K562 (cell line): ENCODE results near the gene PRRC2B. TPM values are rescaled to one million over a fixed set of nuclear protein-coding genes. Genes with fewer than 3 reads are reported as not detected.
A peak's percentile ranks its signal among the peaks of the same experiment; 100 is the strongest.

Source experiments
- ATAC-seq: fragments of 200-7000 bp; cut with Tn5 transposase; 3 replicates; pipeline ENCODE4 v1.9.1; 2020; ENCODE audit warnings: moderate library complexity
- Bru-seq: library from RNA; stranded (reverse); fragments of 400-500 nt; gene quantifications from one replicate; lab custom pipeline; 2021; lab: Mats Ljungman, UMichigan
- BruChase-seq, 2 experiments: library from RNA; stranded (reverse); fragments of 400-500 nt; gene quantifications; one replicate each; lab custom pipeline; 2021; lab: Mats Ljungman, UMichigan
- BruUV-seq: library from RNA; stranded (reverse); fragments of 400-500 nt; replicated peaks from 2 replicates; lab custom pipeline; 2021; lab: Mats Ljungman, UMichigan
- CTCF ChIA-PET: fragments of 300-600 bp; formaldehyde crosslinking; extraction: SDS; loops from one replicate; lab custom pipeline; 2021; ENCODE audit warnings: low intra/inter-chr PET ratio; lab: Yijun Ruan, JAX
- POLR2A ChIA-PET: fragments of 300-600, 350-650 bp; sonication (Branson Sonifier 250); formaldehyde crosslinking; extraction: SDS; loops from one replicate; lab custom pipeline; 2021; ENCODE audit warnings: antibody characterized with exemption, inconsistent platforms; lab: Yijun Ruan, JAX
- DNase-seq, 4 experiments: peaks; one replicate each; pipeline versions ENCODE4 v3.0.0 to v3.0.0-alpha.2; 2011 to 2018; ENCODE audit warnings: low spot score in 3 of 4, mixed read lengths in 3 of 4; ENCODE audit errors: extremely low read depth in 1 of 4
- FAIRE-seq: peaks from 2 replicates; lab custom pipeline; 2011; peaks lifted over from hg19 to GRCh38; lab: Jason Lieb, UNC
- H2AFZ ChIP-seq: 2 replicates; pipeline ENCODE4 v1.6.0; 2011; ENCODE audit warnings: low read depth, low read length, control low read depth, inconsistent platforms
- H3K27ac ChIP-seq: fragments of 200-600 bp; 3 replicates; pipeline ENCODE4 v1.8.0; 2011; ENCODE audit warnings: low read depth, mild to moderate bottlenecking, control low read depth, inconsistent platforms, low read length, moderate library complexity, mixed read lengths; ENCODE audit errors: extremely low read depth
- H3K27me3 ChIP-seq, 2 experiments: fragments of 300-600 bp in 1 of 2; 2 replicates in 1 of 2; 3 replicates in 1 of 2; pipeline versions ENCODE4 v1.6.0 to v1.8.0; 2011; ENCODE audit warnings: inconsistent platforms in 2 of 2, low read length in 2 of 2, mild to moderate bottlenecking in 1 of 2, mixed read lengths in 1 of 2, moderate library complexity in 1 of 2; ENCODE audit not compliant: control insufficient read depth in 2 of 2, insufficient read depth in 2 of 2
- H3K36me3 ChIP-seq: fragments of 300-600 bp; 3 replicates; pipeline ENCODE4 v1.8.0; 2011; ENCODE audit warnings: mild to moderate bottlenecking, low read length, inconsistent platforms; ENCODE audit not compliant: control insufficient read depth, insufficient read depth
- H3K4me1 ChIP-seq, 2 experiments: fragments of 200-600 bp in 1 of 2; replicated peaks in 1 of 2; 2 replicates in 1 of 2; 3 replicates in 1 of 2; pipeline versions ENCODE4 v1.5.1 to v1.8.0; 2011; ENCODE audit warnings: inconsistent platforms in 2 of 2, low read length in 2 of 2, mild to moderate bottlenecking in 1 of 2, mixed read lengths in 1 of 2, moderate library complexity in 1 of 2; ENCODE audit not compliant: control insufficient read depth in 2 of 2, insufficient read depth in 2 of 2
- H3K4me2 ChIP-seq: 2 replicates; pipeline ENCODE4 v1.6.1; 2011; ENCODE audit warnings: low read length, control low read depth, inconsistent platforms, mixed read lengths; ENCODE audit not compliant: insufficient read depth
- H3K4me3 ChIP-seq: fragments of 200-600 bp; sonication (generic), shearing (Covaris generic); 2 replicates; pipeline ENCODE4 v1.5.1; 2016; ENCODE audit warnings: control low read depth, inconsistent platforms
- H3K79me2 ChIP-seq: fragments of 200-600 bp; 3 replicates; pipeline ENCODE4 v1.8.0; 2011; ENCODE audit warnings: low read length, inconsistent platforms; ENCODE audit not compliant: control insufficient read depth, insufficient read depth
- H3K9ac ChIP-seq, 2 experiments: 2 replicates each; pipeline versions ENCODE4 v1.6.0 to v1.6.1; 2011; ENCODE audit warnings: low read depth in 2 of 2, low read length in 2 of 2, control low read depth in 1 of 2, inconsistent platforms in 1 of 2, mild to moderate bottlenecking in 1 of 2, mixed read lengths in 1 of 2; ENCODE audit not compliant: insufficient read depth in 1 of 2
- H3K9me1 ChIP-seq: one replicate; pipeline ENCODE4 v1.6.0; 2011; ENCODE audit warnings: inconsistent platforms, mild to moderate bottlenecking, low read length, moderate library complexity; ENCODE audit not compliant: control insufficient read depth, insufficient read depth
- H3K9me3 ChIP-seq: replicated peaks from 2 replicates; pipeline ENCODE4 v1.5.1; 2011; ENCODE audit warnings: low read depth, low read length, inconsistent platforms; ENCODE audit not compliant: control insufficient read depth, insufficient read depth
- H4K20me1 ChIP-seq: replicated peaks from 2 replicates; pipeline ENCODE4 v1.6.1; 2011; ENCODE audit warnings: low read length, inconsistent platforms, mixed read lengths; ENCODE audit not compliant: control insufficient read depth, insufficient read depth
- ETV5 ChIP-seq: sonication (generic); formaldehyde crosslinking; IDR thresholded peaks from 2 replicates; pipeline ENCODE4 v1.4.0; 2020; ENCODE audit warnings: low read depth, mild to moderate bottlenecking, missing genetic modification reagents
- FOXK2 ChIP-seq, 2 experiments: fragments of 450-650 bp; IDR thresholded peaks in 1 of 2; conservative IDR thresholded peaks in 1 of 2; 2 replicates each; pipeline ENCODE4 v1.6.1; 2016; ENCODE audit warnings: low read depth in 2 of 2, mild to moderate bottlenecking in 1 of 2
- GABPA ChIP-seq: fragments of 200-800 bp; sonication (Bioruptor generic); conservative IDR thresholded peaks from 2 replicates; pipeline ENCODE4 v1.6.1; 2016; ENCODE audit warnings: low read depth, missing genetic modification characterization, missing compliant biosample characterization
- GTF2E2 ChIP-seq: fragments of 200-800 bp; sonication (Bioruptor generic); IDR thresholded peaks from 2 replicates; pipeline ENCODE4 v1.6.1; 2016; ENCODE audit warnings: missing genetic modification characterization, missing compliant biosample characterization
- KDM1A ChIP-seq, 2 experiments: fragments of 450-650 bp; IDR thresholded peaks; 2 replicates each; pipeline ENCODE4 v1.6.1; 2016; ENCODE audit warnings: mild to moderate bottlenecking in 2 of 2
- MAZ ChIP-seq, 2 experiments: fragments of 450-650 bp in 1 of 2; sonication (generic) in 1 of 2; formaldehyde crosslinking; IDR thresholded peaks in 1 of 2; conservative IDR thresholded peaks in 1 of 2; 2 replicates each; pipeline versions ENCODE4 v1.4.0 to v1.5.0; 2020; ENCODE audit warnings: mild to moderate bottlenecking in 1 of 2, missing genetic modification reagents in 1 of 2
- PURB ChIP-seq: sonication (generic); formaldehyde crosslinking; IDR thresholded peaks from 2 replicates; pipeline ENCODE4 v1.9.0; 2021; ENCODE audit warnings: low read depth, mild to moderate bottlenecking, missing genetic modification reagents
- SRSF3 ChIP-seq: fragments of 200-400 bp; formaldehyde crosslinking; IDR thresholded peaks from 2 replicates; pipeline ENCODE4 v1.6.1; 2016; ENCODE audit warnings: mild to moderate bottlenecking, low read length, moderate library complexity; ENCODE audit not compliant: insufficient read depth
- TGIF2 ChIP-seq: sonication (generic); formaldehyde crosslinking; IDR thresholded peaks from 2 replicates; pipeline ENCODE4 v1.8.1; 2022; ENCODE audit warnings: mild to moderate bottlenecking, missing genetic modification reagents, moderate library complexity
- ZNF644 ChIP-seq: fragments of 200-800 bp; sonication (Bioruptor generic); IDR thresholded peaks from 2 replicates; pipeline ENCODE4 v1.6.1; 2016; ENCODE audit warnings: low read depth, missing genetic modification characterization, missing compliant biosample characterization
- WGBS: fragments of 100-300 bp; shearing (Covaris generic); methylation state at CpG from one replicate; pipeline ENCODE4 v1.1.6; 2016; ENCODE audit warnings: low coverage, mixed read lengths; ENCODE audit not compliant: insufficient coverage; ENCODE audit errors: missing lambda C conversion rate; 5-methylcytosine and 5-hydroxymethylcytosine counted together
- in situ Hi-C: fragments of 300-500 bp; cut with MboI; formaldehyde crosslinking; loops from 4 replicates; pipeline ENCODE4 v1.15.0; 2018; ENCODE audit warnings: inconsistent platforms, mixed read lengths
- intact Hi-C: fragments of 100-400 bp; cut with micrococcal nuclease; formaldehyde crosslinking; loops from 2 replicates; pipeline ENCODE4 v1.14.2; 2022
- long read RNA-seq, 3 experiments: library from polyadenylated mRNA in 2 of 3; library from RNA in 1 of 3; unstranded in 2 of 3; stranded (forward) in 1 of 3; transcript quantifications; one replicate each; pipeline ENCODE4 v2.0.0, GENCODE V29; 2019 to 2022
- polyA minus RNA-seq, 3 experiments: library from RNA; depleted of rRNA, polyadenylated mRNA; stranded (reverse); fragments of >200 nt; gene quantifications; 2 replicates each; pipeline ENCODE4 v1.2.3, GENCODE V29; 2011
- polyA plus RNA-seq, 8 experiments: library from polyadenylated mRNA; depleted of rRNA in 4 of 8; stranded (reverse) in 5 of 8; unstranded in 3 of 8; fragments of >200 nt; fragmentation: Nextera tagmentation in 2 of 8; fragmentation: Illumina TruSeq in 1 of 8; extraction: Ambion mirVana in 2 of 8; extraction: Trizol in 1 of 8; gene quantifications; 2 replicates each; pipeline versions ENCODE4 v1.2.1 to v1.2.3, GENCODE V29; 2011 to 2014; ENCODE audit warnings: inconsistent platforms in 1 of 8, missing spikeins in 1 of 8
- total RNA-seq, 7 experiments: library from RNA; depleted of rRNA in 6 of 7; stranded (reverse); fragments of >200 nt in 6 of 7; fragmentation: Illumina TruSeq in 2 of 7; extraction: Trizol in 2 of 7; gene quantifications; 2 replicates each; pipeline versions ENCODE4 v1.2.1 to v1.2.3, GENCODE V29; 2011 to 2021; ENCODE audit warnings: low replicate concordance in 1 of 7
- TF ChIP-seq, protein P1 (sequence below): fragments of 250-450 bp; sonication (Bioruptor Pico); IDR thresholded peaks from 2 replicates; pipeline ENCODE4 v1.4.0; 2020; ENCODE audit warnings: mild to moderate bottlenecking

PRRC2B gene
- 283 and 387 TPM in 2 replicates for total RNA-seq (2011; cell fraction: chromatin; rRNA removed; ENCODE audit: low replicate concordance)
- total RNA-seq (2011; cell fraction: nucleolus; rRNA removed), result 121 and 133 TPM in 2 replicates
- total RNA-seq (2011; cell fraction: nucleoplasm; rRNA removed), result 150 and 188 TPM in 2 replicates
- total RNA-seq (2014; rRNA removed), result 30.9 and 31.7 TPM in 2 replicates
- 31.7 and 32.1 TPM in 2 replicates for total RNA-seq (2014; rRNA removed; fragmentation: Illumina TruSeq; extraction: Trizol)
- 24.6 and 24.7 TPM in 2 replicates for total RNA-seq (2015; rRNA removed; fragmentation: Illumina TruSeq; extraction: Trizol)
- 125 and 126 TPM in 2 replicates for total RNA-seq (2021)
- polyA plus RNA-seq (2011; rRNA removed), result 20.1 and 25.4 TPM in 2 replicates
- polyA plus RNA-seq (2011; cell fraction: cytosol; rRNA removed), result 16.5 and 20.1 TPM in 2 replicates
- 66.4 and 83.2 TPM in 2 replicates for polyA plus RNA-seq (2011; cell fraction: nucleus; rRNA removed)
- polyA plus RNA-seq (2012), result 56.0 and 68.0 TPM in 2 replicates
- 51.4 and 64.0 TPM in 2 replicates for polyA plus RNA-seq (2014; fragmentation: Illumina TruSeq; extraction: Trizol)
- polyA plus RNA-seq (2014; fragmentation: Nextera tagmentation; extraction: Ambion mirVana), result under 1 TPM; 0.34 to 0.77 TPM
- 33.7 and 37.5 TPM in 2 replicates for polyA plus RNA-seq (2014; rRNA removed)
- 49.8 and 53.3 TPM in 2 replicates for polyA minus RNA-seq (2011; rRNA and poly(A)+ RNA removed)
- polyA minus RNA-seq (2011; cell fraction: cytosol; rRNA and poly(A)+ RNA removed), result 36.5 and 47.7 TPM in 2 replicates
- polyA minus RNA-seq (2011; cell fraction: nucleus; rRNA and poly(A)+ RNA removed), result 26.8 and 39.9 TPM in 2 replicates
- percentile 88 among the genes with signal in this experiment for Bru-seq, nascent RNA
- percentile 90 among the genes with signal in this experiment for BruChase-seq, experiment 1, labeled RNA remaining after a 2-hour chase
- BruChase-seq, experiment 2, labeled RNA remaining after a 6-hour chase, result percentile 91 among the genes with signal in this experiment
- long read RNA-seq, experiment 1, full-length matches to known transcripts, result 6 of 107 reads
- long read RNA-seq, experiment 1, partial matches to known transcripts, result 28 of 107 reads
- long read RNA-seq, experiment 1, other reads (novel, unspliced or antisense), result 73 of 107 reads
- long read RNA-seq, experiment 2, full-length matches to known transcripts, result 5 of 62 reads
- long read RNA-seq, experiment 2, partial matches to known transcripts, result 42 of 62 reads
- long read RNA-seq, experiment 2, other reads (novel, unspliced or antisense), result 15 of 62 reads
- long read RNA-seq, experiment 3, partial matches to known transcripts, result 1 of 8 reads
- long read RNA-seq, experiment 3, other reads (novel, unspliced or antisense), result 6 of 8 reads

DNA sequence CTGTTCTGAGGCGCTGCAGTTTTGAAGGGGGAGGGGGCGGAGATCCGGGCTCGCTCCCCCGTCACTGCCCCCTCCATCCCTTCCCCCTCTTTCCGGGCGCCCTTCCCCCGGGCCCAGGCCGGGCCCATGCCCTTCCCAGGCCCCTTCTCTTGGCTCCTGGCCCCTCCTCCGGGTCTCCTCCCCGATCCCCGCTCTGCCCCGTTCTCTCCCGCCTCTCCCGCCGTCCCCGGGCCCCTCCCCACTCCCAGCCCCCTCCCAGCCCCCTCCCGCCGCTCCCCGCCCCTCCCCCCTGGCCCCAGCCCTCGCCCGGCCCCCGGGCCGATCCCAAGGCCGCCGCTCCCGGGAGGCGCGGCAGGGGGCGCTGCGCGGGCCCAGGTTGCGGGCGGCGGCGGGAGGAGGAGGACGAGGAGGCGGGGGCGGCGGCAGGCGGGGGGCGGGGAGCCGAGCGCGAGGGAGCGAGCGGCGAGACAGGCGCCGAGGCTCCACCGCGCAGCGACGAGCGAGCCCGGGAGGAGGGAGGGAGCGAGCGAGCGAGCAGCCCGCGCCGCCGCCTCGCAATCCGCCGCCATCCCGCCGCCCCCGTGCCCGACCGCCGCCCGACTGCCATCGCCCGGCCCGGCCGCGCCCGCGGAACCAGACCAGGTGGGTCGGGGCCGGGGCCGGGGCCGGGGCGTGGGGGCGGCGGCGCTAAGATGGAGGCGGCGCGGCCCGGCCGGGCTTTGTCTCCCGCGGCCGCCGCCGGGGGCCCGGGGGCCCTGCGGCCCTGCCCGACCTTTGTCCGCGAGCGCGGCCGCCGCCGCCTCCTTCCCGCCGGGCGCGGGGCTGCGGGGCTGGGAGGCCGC, at the start of gene PRRC2B:
PRRC2B (plus strand) TSS at position 465 of the 842 bp plus-strand sequence. CDS start 36,059 bp downstream, outside the sequence.
- Histone ChIP-seq H3K9ac (peak within 1 kb of the TSS; percentile 78 to 90), H3K27ac (peak within 1 kb of the TSS; percentile 89), H3K36me3 (peaks cover 27% of the 10 kb centered on the region), H3K79me2 (peaks cover 46% of the 10 kb centered on the region), H3K4me3 (peak within 1 kb of the TSS; percentile 96), H3K4me2 (peak within 1 kb of the TSS; percentile 89), H3K9me3 (no peaks in the 10 kb centered on the region), H3K9me1 (peaks cover 11% of the 10 kb centered on the region), H2AFZ (peak within 1 kb of the TSS; percentile 82), H4K20me1 (peaks cover 39% of the 10 kb centered on the region), H3K27me3 (no peaks in the 10 kb centered on the region), H3K4me1 (peaks cover 26 to 33% of the 10 kb centered on the region in 2 experiments)
- DNase-seq, result peak; percentile 90 to 96 (median 96)
- FAIRE-seq, result no peak
- in situ Hi-C loops, result no loop called here
- WGBS, result 0% methylated on average over 17 of the region's 114 CpGs
- intact Hi-C loops, result no loop called here
- ATAC-seq, result peak; percentile 78
- ChIA-PET CTCF (interaction anchor here (0.7 kb wide), 1 partner anchor 559 kb away, joined by 3 read pairs; no protein-coding TSS in a partner anchor), POLR2A (interaction anchor here (1.4 kb wide), 1 partner anchor 9 kb away, joined by 4 read pairs; no protein-coding TSS in a partner anchor)
- no TSS peak for BruUV-seq
- TF ChIP-seq TGIF2 (CRISPR knock-in tag) (no peak), PURB (CRISPR knock-in tag) (no peak), MAZ (CRISPR knock-in tag; conservative IDR thresholded peaks at IDR 0.05 in 1 of 2, IDR thresholded peaks at IDR 0.05 in 1 of 2) (peak in 1 of 2 experiments; percentile 72; a peak in 3 of 4 replicates), SRSF3 (no peak), KDM1A (IDR thresholded peaks at IDR 0.05) (peak in 1 of 2 experiments; percentile 53; a peak in 1 of 4 replicates), FOXK2 (conservative IDR thresholded peaks at IDR 0.05 in 1 of 2, IDR thresholded peaks at IDR 0.05 in 1 of 2; ENCODE audit: low read depth in 2 of 2) (no peak), GTF2E2 (no peak), GABPA (0 out of 2 replicates have a peak, but pooled peaks have one; percentile 29), ZNF644 (tag) (no peak), ETV5 (CRISPR knock-in tag) (no peak)
- TF ChIP-seq, protein P1, sequence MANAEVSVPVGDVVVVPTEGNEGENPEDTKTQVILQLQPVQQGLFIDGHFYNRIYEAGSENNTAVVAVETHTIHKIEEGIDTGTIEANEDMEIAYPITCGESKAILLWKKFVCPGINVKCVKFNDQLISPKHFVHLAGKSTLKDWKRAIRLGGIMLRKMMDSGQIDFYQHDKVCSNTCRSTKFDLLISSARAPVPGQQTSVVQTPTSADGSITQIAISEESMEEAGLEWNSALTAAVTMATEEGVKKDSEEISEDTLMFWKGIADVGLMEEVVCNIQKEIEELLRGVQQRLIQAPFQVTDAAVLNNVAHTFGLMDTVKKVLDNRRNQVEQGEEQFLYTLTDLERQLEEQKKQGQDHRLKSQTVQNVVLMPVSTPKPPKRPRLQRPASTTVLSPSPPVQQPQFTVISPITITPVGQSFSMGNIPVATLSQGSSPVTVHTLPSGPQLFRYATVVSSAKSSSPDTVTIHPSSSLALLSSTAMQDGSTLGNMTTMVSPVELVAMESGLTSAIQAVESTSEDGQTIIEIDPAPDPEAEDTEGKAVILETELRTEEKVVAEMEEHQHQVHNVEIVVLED (CRISPR knock-in tag), result no peak
